ENCODE results near the gene CHRNE. TPM values are rescaled to one million over a fixed set of nuclear protein-coding genes. Genes with fewer than 3 reads are reported as not detected.

CHRNE gene
- total and polyA plus RNA-seq, 8 donors = 0.56 to 4.9 (median 0.92) TPM

GRCh38 chr17:4854111-4854681 lies 48.7 kb downstream of the CHRNE start:
- Histone ChIP-seq H3K27me3 (no peaks in the 10 kb centered on the region), H3K4me3 (no peak overlapping the region), H3K9me3 (no peaks in the 10 kb centered on the region), H3K4me1 (peaks cover 15 to 69% of the 10 kb centered on the region in 2 donors), H3K36me3 (no peaks in the 10 kb centered on the region), H3K27ac (peak overlapping the region; percentile 19 to 53)
- ATAC-seq = peak; percentile 30
- TF ChIP-seq, protein P1, sequence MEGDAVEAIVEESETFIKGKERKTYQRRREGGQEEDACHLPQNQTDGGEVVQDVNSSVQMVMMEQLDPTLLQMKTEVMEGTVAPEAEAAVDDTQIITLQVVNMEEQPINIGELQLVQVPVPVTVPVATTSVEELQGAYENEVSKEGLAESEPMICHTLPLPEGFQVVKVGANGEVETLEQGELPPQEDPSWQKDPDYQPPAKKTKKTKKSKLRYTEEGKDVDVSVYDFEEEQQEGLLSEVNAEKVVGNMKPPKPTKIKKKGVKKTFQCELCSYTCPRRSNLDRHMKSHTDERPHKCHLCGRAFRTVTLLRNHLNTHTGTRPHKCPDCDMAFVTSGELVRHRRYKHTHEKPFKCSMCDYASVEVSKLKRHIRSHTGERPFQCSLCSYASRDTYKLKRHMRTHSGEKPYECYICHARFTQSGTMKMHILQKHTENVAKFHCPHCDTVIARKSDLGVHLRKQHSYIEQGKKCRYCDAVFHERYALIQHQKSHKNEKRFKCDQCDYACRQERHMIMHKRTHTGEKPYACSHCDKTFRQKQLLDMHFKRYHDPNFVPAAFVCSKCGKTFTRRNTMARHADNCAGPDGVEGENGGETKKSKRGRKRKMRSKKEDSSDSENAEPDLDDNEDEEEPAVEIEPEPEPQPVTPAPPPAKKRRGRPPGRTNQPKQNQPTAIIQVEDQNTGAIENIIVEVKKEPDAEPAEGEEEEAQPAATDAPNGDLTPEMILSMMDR (IDR thresholded peaks at IDR 0.05) = no peak
- intact Hi-C loops (cut with DNase I) = no loop called here
- no peak for DNase-seq

DNA sequence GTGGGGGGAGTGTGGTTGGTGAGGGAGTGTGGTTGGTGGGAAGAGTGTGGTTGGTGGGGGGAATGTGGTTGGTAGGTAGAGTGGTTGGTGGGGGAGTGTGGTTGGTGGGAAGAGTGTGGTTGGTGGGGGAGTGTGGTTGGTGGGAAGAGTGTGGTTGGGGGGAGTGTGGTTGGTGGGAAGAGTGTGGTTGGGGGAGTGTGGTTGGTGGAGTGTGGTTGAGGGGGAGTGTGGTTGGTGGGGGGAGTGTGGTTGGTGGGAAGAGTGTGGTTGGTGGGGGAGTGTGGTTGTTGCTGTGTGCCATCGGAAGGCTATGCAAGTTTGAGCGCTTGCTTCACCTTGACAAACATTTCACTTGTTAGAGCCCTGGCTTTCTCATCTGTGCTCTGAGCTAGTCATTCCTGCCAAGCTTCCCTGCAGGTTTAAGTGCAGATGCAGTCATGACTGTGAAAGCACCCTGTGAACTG lies 49.7 kb downstream of the CHRNE start:
- peaks cover 15 to 67% of the 10 kb centered on the region in 2 donors for H3K4me1 ChIP-seq
- no peaks in the 10 kb centered on the region for H3K36me3 ChIP-seq
- intact Hi-C loops (cut with DNase I) = no loop called here
- peak overlapping the region in 1 of 2 donors; percentile 53 for H3K27ac ChIP-seq
- ATAC-seq (no peak), DNase-seq (no peak)
- TF ChIP-seq, protein P1 (IDR thresholded peaks at IDR 0.05) = no peak
- no peaks in the 10 kb centered on the region for H3K9me3 ChIP-seq
- no peaks in the 10 kb centered on the region for H3K27me3 ChIP-seq
- no peak overlapping the region for H3K4me3 ChIP-seq

DNA sequence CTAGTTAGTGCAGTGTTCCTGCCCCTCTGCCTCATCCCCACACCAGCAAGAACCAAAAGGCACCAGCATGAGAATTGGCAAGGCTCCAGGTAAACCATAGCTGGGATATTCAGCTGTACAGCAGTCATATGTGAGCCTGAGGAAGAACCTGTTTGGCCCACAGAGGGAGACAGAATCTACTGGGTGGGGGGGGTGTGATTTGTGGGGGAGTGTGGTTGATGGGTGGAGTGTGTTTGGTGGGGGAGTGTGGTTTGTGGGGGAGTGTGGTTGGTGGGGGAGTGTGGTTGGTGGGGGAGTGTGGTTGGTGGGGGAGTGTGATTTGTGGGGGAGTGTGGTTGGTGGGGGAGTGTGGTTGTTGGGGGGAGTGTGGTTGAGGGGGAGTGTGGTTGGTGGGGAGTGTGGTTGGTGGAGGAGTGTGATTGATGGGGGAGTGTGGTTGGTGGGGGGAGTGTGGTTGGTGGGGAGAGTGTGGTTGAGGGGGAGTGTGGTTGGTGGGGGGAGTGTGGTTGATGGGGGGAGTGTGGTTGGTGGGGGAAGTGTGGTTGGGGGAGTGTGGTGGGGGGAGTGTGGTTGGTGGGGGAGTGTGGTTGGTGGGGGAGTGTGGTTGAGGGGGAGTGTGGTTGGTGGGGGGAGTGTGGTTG lies 50.2 kb downstream of the CHRNE start:
- intact Hi-C loops (cut with DNase I) = no loop called here
- Histone ChIP-seq H3K27ac (no peak overlapping the region), H3K36me3 (no peaks in the 10 kb centered on the region), H3K4me1 (peaks cover 15 to 67% of the 10 kb centered on the region in 2 donors), H3K9me3 (no peaks in the 10 kb centered on the region), H3K27me3 (no peaks in the 10 kb centered on the region), H3K4me3 (no peak overlapping the region)
- ATAC-seq (no peak), DNase-seq (no peak)
- TF ChIP-seq, protein P1 (IDR thresholded peaks at IDR 0.05) = no peak

- peak overlapping the region in 1 of 2 donors; percentile 53 for H3K27ac ChIP-seq
- TF ChIP-seq, protein P1 (IDR thresholded peaks at IDR 0.05) = no peak
Measured at GRCh38 chr17:4851084-4851483, 51.8 kb downstream of the CHRNE start.

DNA sequence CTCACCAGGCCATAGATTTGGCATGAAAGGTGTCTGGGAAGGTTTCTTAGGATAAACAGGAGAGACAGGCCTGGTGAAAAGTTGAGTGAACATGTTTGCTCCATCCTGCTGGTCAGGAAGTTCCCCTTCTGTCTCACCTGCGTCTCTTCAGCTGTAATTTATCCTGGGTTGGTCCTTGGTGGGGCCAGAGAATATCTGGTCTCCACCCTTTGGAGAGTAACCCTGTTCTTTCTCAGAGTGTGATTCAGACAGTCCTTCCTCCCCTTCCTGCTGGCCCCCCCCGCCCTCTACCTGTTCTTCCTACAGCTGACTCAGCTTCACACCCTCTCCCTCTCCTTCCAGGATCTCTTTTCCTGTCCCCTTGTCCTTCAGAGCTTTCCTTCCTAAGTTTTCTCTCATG lies 52.7 kb downstream of the CHRNE start:
- intact Hi-C loops (cut with DNase I) = no loop called here
- Histone ChIP-seq H3K27ac (peak overlapping the region in 1 of 2 donors; percentile 53), H3K4me1 (peaks cover 15 to 70% of the 10 kb centered on the region in 2 donors)

More at GRCh38 chr17:4851084-4851483, 51.8 kb downstream of the CHRNE start:
- H3K9me3 ChIP-seq = no peaks in the 10 kb centered on the region
- H3K4me1 ChIP-seq = peaks cover 15 to 62% of the 10 kb centered on the region in 2 donors
- no peaks in the 10 kb centered on the region for H3K36me3 ChIP-seq
- H3K4me3 ChIP-seq = no peak overlapping the region
- no peaks in the 10 kb centered on the region for H3K27me3 ChIP-seq
- DNase-seq (no peak), ATAC-seq (no peak)
- intact Hi-C loops (cut with DNase I) = no loop called here

More for the DNA sequence above, 52.7 kb downstream of the CHRNE start:
- no peaks in the 10 kb centered on the region for H3K36me3 ChIP-seq
- TF ChIP-seq, protein P1 (IDR thresholded peaks at IDR 0.05) = no peak
- H3K9me3 ChIP-seq = no peaks in the 10 kb centered on the region
- DNase-seq = no peak
- H3K4me3 ChIP-seq = no peak overlapping the region
- no peaks in the 10 kb centered on the region for H3K27me3 ChIP-seq
- ATAC-seq = peak; percentile 30

All from left lung (tissue), 10 donors.